Hematopoietic multipotent progenitor cell treated with erythropoietin and hydrocortisone succinate and interleukin-3 and kit ligand, for 17 days (in vitro differentiated cells): ENCODE data around the gene DPYSL4.

Source experiments
- DNase-seq: peaks from one replicate; pipeline ENCODE4 v3.0.0-alpha.2; 2015; ENCODE audit warnings: low spot score

Gene DPYSL4

GRCh38 chr10:132228616-132229015 lies 41.9 kb downstream of the DPYSL4 start:
- no peak for DNase-seq

- DNase-seq = no peak
Observed at GRCh38 chr10:132229096-132229495, 42.3 kb downstream of the DPYSL4 start.

GRCh38 chr10:132229834-132230556 lies 43.2 kb downstream of the DPYSL4 start:
- DNase-seq = no peak

- no peak for DNase-seq
Observed at GRCh38 chr10:132230557-132231210, 43.9 kb downstream of the DPYSL4 start.

GRCh38 chr10:132231656-132232022 lies 44.9 kb downstream of the DPYSL4 start:
- no peak for DNase-seq

GRCh38 chr10:132232023-132232951 lies 45.5 kb downstream of the DPYSL4 start:
- no peak for DNase-seq

- no peak for DNase-seq
Observed at GRCh38 chr10:132232981-132233380, 46.2 kb downstream of the DPYSL4 start.

- no peak for DNase-seq
Observed at GRCh38 chr10:132233501-132234085, 46.8 kb downstream of the DPYSL4 start.

- DNase-seq = no peak
Observed at GRCh38 chr10:132234860-132235259, 48.1 kb downstream of the DPYSL4 start.

- no peak for DNase-seq
Observed at GRCh38 chr10:132236161-132236560, 49.4 kb downstream of the DPYSL4 start.

GRCh38 chr10:132236881-132237280 lies 50.1 kb downstream of the DPYSL4 start:
- DNase-seq = no peak

- no peak for DNase-seq
Observed at GRCh38 chr10:132237396-132237795, 50.6 kb downstream of the DPYSL4 start.

GRCh38 chr10:132237871-132238270 lies 51.1 kb downstream of the DPYSL4 start:
- no peak for DNase-seq

GRCh38 chr10:132238371-132239125 lies 51.8 kb downstream of the DPYSL4 start:
- no peak for DNase-seq

GRCh38 chr10:132239126-132240031 lies 52.6 kb downstream of the DPYSL4 start:
- DNase-seq = no peak

- DNase-seq = no peak
Observed at GRCh38 chr10:132240156-132240555, 53.4 kb downstream of the DPYSL4 start.

GRCh38 chr10:132240581-132240980 lies 53.8 kb downstream of the DPYSL4 start:
- no peak for DNase-seq

- DNase-seq = no peak
Observed at GRCh38 chr10:132241086-132241485, 54.3 kb downstream of the DPYSL4 start.

- no peak for DNase-seq
Observed at GRCh38 chr10:132241496-132241895, 54.7 kb downstream of the DPYSL4 start.

- no peak for DNase-seq
Observed at GRCh38 chr10:132242103-132242840, 55.5 kb downstream of the DPYSL4 start.
